CD14-positive monocyte (primary cell): Measurements from ENCODE around the gene SCRN2. TPM values are rescaled to one million over a fixed set of nuclear protein-coding genes. Genes with fewer than 3 reads are reported as not detected.
A peak's percentile ranks its signal among the peaks of the same experiment; 100 is the strongest.

Experiments used
- DNase-seq, 3 donors: peaks; one replicate each; pipeline ENCODE4 v3.0.0-alpha.2; 2011 to 2022
- H2AFZ ChIP-seq: 2 replicates; pipeline ENCODE4 v1.6.0; 2012; ENCODE audit warnings: mild to moderate bottlenecking, low read depth, low read length, inconsistent platforms; ENCODE audit not compliant: insufficient read depth, poor library complexity, severe bottlenecking
- H3K27ac ChIP-seq, 2 donors: 1 replicate in 1 of 2; 2 replicates in 1 of 2; pipeline ENCODE4 v1.5.1; 2012 to 2013; ENCODE audit warnings: low read length in 2 of 2, control low read depth in 1 of 2, inconsistent platforms in 1 of 2, low read depth in 1 of 2, mild to moderate bottlenecking in 1 of 2
- H3K27me3 ChIP-seq, 2 donors: one replicate each; pipeline versions ENCODE4 v1.6.0 to v1.6.1; 2011 to 2013; ENCODE audit warnings: low read length in 2 of 2; ENCODE audit not compliant: control insufficient read depth in 2 of 2, insufficient read depth in 2 of 2
- H3K36me3 ChIP-seq, 2 donors: replicated peaks in 1 of 2; 1 replicate in 1 of 2; 2 replicates in 1 of 2; pipeline versions ENCODE4 v1.5.1 to v1.6.1; 2012 to 2013; ENCODE audit warnings: low read length in 2 of 2, control low read depth in 1 of 2, inconsistent platforms in 1 of 2, mild to moderate bottlenecking in 1 of 2; ENCODE audit not compliant: insufficient read depth in 2 of 2, control insufficient read depth in 1 of 2
- H3K4me1 ChIP-seq, 2 donors: 1 replicate in 1 of 2; 2 replicates in 1 of 2; pipeline versions ENCODE4 v1.5.1 to v1.6.1; 2012 to 2013; ENCODE audit warnings: low read length in 2 of 2, control low read depth in 1 of 2, inconsistent platforms in 1 of 2, mild to moderate bottlenecking in 1 of 2, moderate library complexity in 1 of 2; ENCODE audit not compliant: insufficient read depth in 2 of 2, control insufficient read depth in 1 of 2
- H3K4me2 ChIP-seq: replicated peaks from 2 replicates; pipeline ENCODE3; 2012; ENCODE audit warnings: low read length, moderate library complexity, mild to moderate bottlenecking; ENCODE audit not compliant: poor library complexity, severe bottlenecking; ENCODE audit errors: extremely low read depth
- H3K4me3 ChIP-seq, 3 experiments: fragments of 200-600 bp in 1 of 3; sonication (generic) in 1 of 3; replicated peaks in 1 of 3; 1 replicate in 2 of 3; 2 replicates in 1 of 3; pipeline ENCODE4 v1.5.1; 2011 to 2013; ENCODE audit warnings: low read length in 3 of 3, mild to moderate bottlenecking in 3 of 3, control low read depth in 2 of 3, low read depth in 2 of 3, inconsistent platforms in 1 of 3, moderate library complexity in 1 of 3
- H3K79me2 ChIP-seq: 2 replicates; pipeline ENCODE4 v1.6.0; 2012; ENCODE audit warnings: mild to moderate bottlenecking, control low read depth, inconsistent platforms, low read length, moderate library complexity; ENCODE audit not compliant: insufficient read depth
- H3K9ac ChIP-seq: 2 replicates; pipeline ENCODE4 v1.6.0; 2017; ENCODE audit warnings: low read length, mild to moderate bottlenecking; ENCODE audit not compliant: insufficient read depth, poor library complexity, severe bottlenecking
- H3K9me3 ChIP-seq, 2 donors: replicated peaks in 1 of 2; 1 replicate in 1 of 2; 2 replicates in 1 of 2; pipeline versions ENCODE4 v1.5.1 to v1.6.1; 2012 to 2013; ENCODE audit warnings: low read length in 2 of 2, control low read depth in 1 of 2; ENCODE audit not compliant: control insufficient read depth in 1 of 2, insufficient read depth in 1 of 2
- H4K20me1 ChIP-seq: 2 replicates; pipeline ENCODE4 v1.6.0; 2012; ENCODE audit warnings: mild to moderate bottlenecking, low read length, control low read depth, moderate library complexity; ENCODE audit not compliant: insufficient read depth
- H3K27ac Mint-ChIP-seq, 7 donors: one replicate each; pipeline ENCODE4 v1.8.0; 2020; ENCODE audit warnings: mild to moderate bottlenecking in 7 of 7, mixed read lengths in 7 of 7, moderate library complexity in 6 of 7, inconsistent platforms in 2 of 7
- H3K27me3 Mint-ChIP-seq, 3 donors: one replicate each; pipeline ENCODE4 v1.8.0; 2021 to 2022; ENCODE audit warnings: low read depth in 3 of 3, mild to moderate bottlenecking in 3 of 3, mixed read lengths in 3 of 3, moderate library complexity in 3 of 3, inconsistent platforms in 1 of 3
- H3K36me3 Mint-ChIP-seq, 2 donors: one replicate each; pipeline ENCODE4 v1.8.0; 2020; ENCODE audit warnings: mixed read lengths in 2 of 2, inconsistent platforms in 1 of 2, mild to moderate bottlenecking in 1 of 2
- H3K4me1 Mint-ChIP-seq: one replicate; pipeline ENCODE4 v1.8.0; 2020; ENCODE audit warnings: mild to moderate bottlenecking, mixed read lengths
- H3K4me3 Mint-ChIP-seq, 2 donors: one replicate each; pipeline ENCODE4 v1.8.0; 2020; ENCODE audit warnings: mild to moderate bottlenecking in 2 of 2, mixed read lengths in 2 of 2, moderate library complexity in 1 of 2
- H3K9me3 Mint-ChIP-seq, 7 donors: one replicate each; pipeline ENCODE4 v1.8.0; 2020 to 2022; ENCODE audit warnings: mixed read lengths in 7 of 7, mild to moderate bottlenecking in 6 of 7, moderate library complexity in 6 of 7, inconsistent platforms in 2 of 7
- CTCF ChIP-seq: fragments of 200-600 bp; IDR thresholded peaks from one replicate; pipeline ENCODE4 v1.8.0; 2022; ENCODE audit warnings: antibody characterized with exemption, mild to moderate bottlenecking
- WGBS: methylation state at CpG from one replicate; pipeline ENCODE4 v1.1.5; 2013; ENCODE audit warnings: missing lambda C conversion rate; ENCODE audit not compliant: insufficient coverage; 5-methylcytosine and 5-hydroxymethylcytosine counted together
- intact Hi-C, 2 donors: fragments of 100-400 bp; cut with micrococcal nuclease; formaldehyde crosslinking; loops; one replicate each; pipeline versions ENCODE4 v1.15.0 to v1.15.1; 2023
- polyA plus RNA-seq, 3 donors: library from polyadenylated mRNA; depleted of rRNA in 1 of 3; unstranded in 2 of 3; stranded (reverse) in 1 of 3; fragments of 300-500 nt in 2 of 3; fragments of >200 nt in 1 of 3; fragmentation: Illumina TruSeq in 2 of 3; gene quantifications; 1 replicate in 2 of 3; 2 replicates in 1 of 3; pipeline ENCODE4 v1.2.3, GENCODE V29; 2012 to 2021

The SCRN2 gene
- polyA plus RNA-seq, 3 donors = 13.2 to 45.1 (median 14.5) TPM

- H3K9ac ChIP-seq = no peak overlapping the region
- H3K9me3 Mint-ChIP-seq = peaks cover 0 to 9% (median 2%) of the 10 kb centered on the region in 7 donors
- H3K4me1 ChIP-seq = peaks cover 7% of the 10 kb centered on the region in 2 donors
- H3K4me1 Mint-ChIP-seq = peaks cover 4% of the 10 kb centered on the region
- no peak for TF ChIP-seq CTCF
- H2AFZ ChIP-seq = no peak overlapping the region
- H3K36me3 Mint-ChIP-seq = no peaks in the 10 kb centered on the region
- DNase-seq = no peak
- 2% methylated on average over 57 of the region's 70 CpGs for whole genome bisulfite sequencing
- H3K36me3 ChIP-seq = no peaks in the 10 kb centered on the region
- H3K79me2 ChIP-seq = no peaks in the 10 kb centered on the region
- peaks cover 57 to 89% (median 64%) of the 10 kb centered on the region in 3 donors for H3K27me3 Mint-ChIP-seq
- no peaks in the 10 kb centered on the region for H4K20me1 ChIP-seq
- intact Hi-C loops = no loop called here
- peak overlapping the region; percentile 39 for H3K4me2 ChIP-seq
- H3K4me3 ChIP-seq = no peak overlapping the region
- H3K27me3 ChIP-seq = peaks cover 33 to 65% of the 10 kb centered on the region in 2 donors
- no peak overlapping the region for H3K27ac ChIP-seq
- peaks cover 0 to 6% of the 10 kb centered on the region in 2 donors for H3K9me3 ChIP-seq
- peak overlapping the region; percentile 63 to 80 for H3K4me3 Mint-ChIP-seq
- H3K27ac Mint-ChIP-seq = peak overlapping the region in 1 of 7 donors; percentile 76
Observed at GRCh38 chr17:47789611-47790561, 51.2 kb downstream of the SCRN2 start.

Other genes with a start within 250 kb of the SCRN2 start
- 10 to 100 TPM in 2 of 3 donors, 1 to 10 TPM in 1; 5.8 to 83.3 (median 13.2) TPM for gene KPNB1, start 191.4 kb downstream of the SCRN2 start, polyA plus RNA-seq
- gene TBKBP1, start 147.1 kb downstream of the SCRN2 start, polyA plus RNA-seq = 1 to 10 TPM in 1 of 3 donors, under 1 TPM in 2; 0.22 to 7.7 (median 0.45) TPM
- under 1 TPM; 0.05 to 0.16 (median 0.13) TPM for gene TBX21, start 108.0 kb downstream of the SCRN2 start, polyA plus RNA-seq
- gene OSBPL7, start 19.5 kb downstream of the SCRN2 start, polyA plus RNA-seq = 10 to 100 TPM in 1 of 3 donors, 1 to 10 TPM in 2; 1.6 to 17.3 (median 1.6) TPM
- 10 to 100 TPM; 28.5 to 32.7 (median 32.6) TPM for gene MRPL10, start 9.7 kb downstream of the SCRN2 start, polyA plus RNA-seq
- under 1 TPM; 0.12 to 0.65 (median 0.22) TPM for gene LRRC46, start 9.6 kb downstream of the SCRN2 start, polyA plus RNA-seq
- under 1 TPM in 1 of 3 donors, not detected in 2; 0.06 TPM for gene SP6, start 9.9 kb upstream of the SCRN2 start, polyA plus RNA-seq
- gene SP2, start 55.0 kb upstream of the SCRN2 start, polyA plus RNA-seq = 10 to 100 TPM in 1 of 3 donors, 1 to 10 TPM in 2; 3.1 to 26.7 (median 6.8) TPM
- 10 to 100 TPM; 13.2 to 34.2 (median 29.7) TPM for gene PNPO, start 100.3 kb upstream of the SCRN2 start, polyA plus RNA-seq
- not detected for gene PRR15L, start 116.6 kb upstream of the SCRN2 start, polyA plus RNA-seq
- 100 to 1,000 TPM in 1 of 3 donors, 10 to 100 TPM in 2; 86.1 to 782 (median 94.4) TPM for gene CDK5RAP3, start 129.8 kb upstream of the SCRN2 start, polyA plus RNA-seq
- gene COPZ2, start 196.5 kb upstream of the SCRN2 start, polyA plus RNA-seq = 10 to 100 TPM in 1 of 3 donors, 1 to 10 TPM in 2; 4.2 to 12.2 (median 6.9) TPM
- 10 to 100 TPM in 1 of 3 donors, 1 to 10 TPM in 2; 2.8 to 27.0 (median 7.1) TPM for gene NFE2L1, start 207.1 kb upstream of the SCRN2 start, polyA plus RNA-seq